Transverse colon (tissue), 4 donors: Measurements from ENCODE around the gene SP1. TPM values are rescaled to one million over a fixed set of nuclear protein-coding genes. Genes with fewer than 3 reads are reported as not detected.
A peak's percentile ranks its signal among the peaks of the same experiment; 100 is the strongest.
"Not testable (repeated sequence)": the region's sequence is repeated elsewhere in the genome, so short reads cannot be mapped to it uniquely, and the experiment has no call there.

Source experiments
- DNase-seq: peaks from one replicate; pipeline ENCODE4 v3.0.0-alpha.2; 2019
- H3K27ac ChIP-seq, 4 donors: fragments of 200-600 bp; sonication (generic); 2 replicates each; pipeline ENCODE4 v1.5.1; 2016 to 2018; ENCODE audit warnings: inconsistent platforms in 4 of 4
- H3K27me3 ChIP-seq: fragments of 200-600 bp; sonication (generic); 2 replicates; pipeline ENCODE4 v1.5.1; 2017; ENCODE audit warnings: inconsistent platforms
- H3K36me3 ChIP-seq, 4 donors: fragments of 200-600 bp; sonication (generic); 2 replicates each; pipeline ENCODE4 v1.5.1; 2017 to 2019; ENCODE audit warnings: inconsistent platforms in 4 of 4
- H3K4me1 ChIP-seq, 4 donors: fragments of 200-600 bp; sonication (generic); 2 replicates each; pipeline ENCODE4 v1.5.1; 2017 to 2020; ENCODE audit warnings: inconsistent platforms in 4 of 4
- H3K4me3 ChIP-seq, 4 donors: fragments of 200-600 bp; sonication (generic); 1 replicate in 1 of 4; 2 replicates in 3 of 4; pipeline versions ENCODE4 v1.5.1 to v1.6.1; 2017 to 2019; ENCODE audit warnings: inconsistent platforms in 4 of 4
- H3K9me3 ChIP-seq, 2 donors: fragments of 200-600 bp; sonication (generic); 2 replicates each; pipeline ENCODE4 v1.5.1; 2017 to 2019; ENCODE audit warnings: inconsistent platforms in 2 of 2
- CTCF ChIP-seq, 5 experiments: fragments of 200-600 bp in 3 of 5; fragments of 450-650 bp in 2 of 5; sonication (generic) in 3 of 5; IDR thresholded peaks; 1 replicate in 2 of 5; 2 replicates in 3 of 5; pipeline ENCODE4 v1.5.1; 2016 to 2017; ENCODE audit warnings: antibody characterized with exemption in 5 of 5, inconsistent platforms in 3 of 5, mild to moderate bottlenecking in 2 of 5, moderate library complexity in 1 of 5
- EP300 ChIP-seq: sonication (generic); formaldehyde crosslinking; IDR thresholded peaks from one replicate; pipeline ENCODE4 v1.6.1; 2017; ENCODE audit warnings: antibody characterized with exemption, low read depth
- POLR2A ChIP-seq: fragments of 450-650 bp; IDR thresholded peaks from one replicate; pipeline ENCODE4 v1.6.1; 2016; ENCODE audit warnings: antibody characterized with exemption, mild to moderate bottlenecking, moderate library complexity
- POLR2AphosphoS5 ChIP-seq, 3 donors: sonication (generic); formaldehyde crosslinking; IDR thresholded peaks; one replicate each; pipeline ENCODE4 v1.6.1; 2016; ENCODE audit warnings: antibody characterized with exemption in 3 of 3
- WGBS, 2 donors: methylation state at CpG; one replicate each; pipeline ENCODE4 v1.1.5; 2018; ENCODE audit warnings: low coverage in 1 of 2; 5-methylcytosine and 5-hydroxymethylcytosine counted together
- in situ Hi-C, 4 donors: fragments of 200-750 bp; cut with MboI; loops; one replicate each; pipeline versions ENCODE4 v1.15.0 to v1.15.1; 2017; ENCODE audit warnings: low sequenced_read_pairs in 3 of 4, low pct_ligation_motif_present in 1 of 4, low pct_unique_long_range_greater_than_20kb in 1 of 4
- intact Hi-C: fragments of 100-400 bp; cut with DNase I; formaldehyde crosslinking; loops from one replicate; pipeline ENCODE4 v1.15.1; 2023; ENCODE audit warnings: low total_unique reads
- total RNA-seq, 4 donors: library from RNA; depleted of rRNA; stranded (reverse); fragments of >200 nt; gene quantifications; one replicate each; pipeline ENCODE4 v1.1.0, GENCODE V29; 2016

Gene SP1
- total RNA-seq, 4 donors from 2014 or later, result 32.6 to 80.1 (median 67.1) TPM

GRCh38 chr12:53430116-53430515, 50.1 kb downstream of the SP1 start:
- TF ChIP-seq EP300 (no peak), CTCF (IDR thresholded peaks at IDR 0.05) (no peak), POLR2AphosphoS5 (IDR thresholded peaks at IDR 0.05) (no peak), POLR2A (no peak)
- Histone ChIP-seq H3K4me1 (no peaks in the 10 kb centered on the region), H3K4me3 (no peak overlapping the region), H3K27me3 (no peaks in the 10 kb centered on the region), H3K9me3 (no peaks in the 10 kb centered on the region), H3K27ac (no peak overlapping the region), H3K36me3 (no peaks in the 10 kb centered on the region)
- in situ Hi-C loops (no loop called here), intact Hi-C loops (no loop called here)
- DNase-seq, result no peak
- WGBS, 2 donors, result 73 to 92% methylated on average over 3 to 5 of the region's 5 CpGs

GRCh38 chr12:53431187-53431586, 51.2 kb downstream of the SP1 start:
- H3K36me3 ChIP-seq, result no peaks in the 10 kb centered on the region
- DNase-seq, result no peak
- 75 to 78% methylated on average over 2 to 7 of the region's 7 CpGs for WGBS, 2 donors
- in situ Hi-C loops, result no loop called here
- no peaks in the 10 kb centered on the region for H3K9me3 ChIP-seq
- no peak overlapping the region for H3K27ac ChIP-seq
- no peak for TF ChIP-seq POLR2A
- TF ChIP-seq EP300, result no peak
- no peak for TF ChIP-seq CTCF (IDR thresholded peaks at IDR 0.05)
- TF ChIP-seq POLR2AphosphoS5 (IDR thresholded peaks at IDR 0.05), result no peak
- H3K27me3 ChIP-seq, result no peaks in the 10 kb centered on the region
- no peak overlapping the region for H3K4me3 ChIP-seq
- no peaks in the 10 kb centered on the region for H3K4me1 ChIP-seq
- intact Hi-C loops, result no loop called here

- H3K4me1 ChIP-seq, H3K36me3 ChIP-seq, intact Hi-C loops, H3K4me3 ChIP-seq, DNase-seq, H3K9me3 ChIP-seq, H3K27ac ChIP-seq, H3K27me3 ChIP-seq, in situ Hi-C loops: not testable (repeated sequence)
- 94 to 96% methylated on average over 6 to 9 of the region's 9 CpGs for WGBS, 2 donors
These were observed 55.4 kb downstream of the SP1 start for GRCh38 chr12:53435326-53435725.

DNA sequence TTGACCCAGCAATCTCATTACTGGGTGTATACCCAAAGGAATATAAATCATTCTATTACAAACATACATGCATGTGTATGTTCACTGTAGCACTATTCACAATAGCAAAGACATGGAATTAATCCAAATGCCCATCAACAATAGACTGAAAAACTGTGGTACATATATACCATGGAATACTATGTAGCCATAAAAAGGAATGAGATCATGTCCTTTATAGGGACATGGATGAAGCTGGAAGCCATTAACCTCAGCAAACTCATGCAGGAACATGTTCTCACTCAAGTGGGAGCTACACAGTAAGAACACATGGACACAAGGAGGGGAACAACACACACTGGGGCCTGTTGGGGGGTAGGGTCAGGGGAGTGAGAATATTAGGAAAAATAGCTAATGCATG, 59.6 kb downstream of the SP1 start:
- intact Hi-C loops, H3K9me3 ChIP-seq, H3K27me3 ChIP-seq, DNase-seq, H3K4me3 ChIP-seq, H3K36me3 ChIP-seq, in situ Hi-C loops, H3K27ac ChIP-seq: not testable (repeated sequence)
- peaks cover 11 to 33% (median 25%) of the 10 kb centered on the region in 4 donors for H3K4me1 ChIP-seq

- in situ Hi-C loops, result no loop called here
- WGBS, 2 donors, result 2 to 3% methylated on average over 15 to 30 of the region's 31 CpGs
These were observed 61.3 kb downstream of the SP1 start, which contains the start of gene PRR13 for GRCh38 chr12:53441040-53441833. Gene PRR13, plus strand, starts transcription at chr12:53441734. Its CDS starts 981 bp downstream, at chr12:53442715.

More at GRCh38 chr12:53441040-53441833, 61.3 kb downstream of the SP1 start, which contains the start of gene PRR13:
- H3K36me3 ChIP-seq, result peaks cover 0 to 6% (median 2%) of the 10 kb centered on the region in 4 donors
- no peaks in the 10 kb centered on the region for H3K27me3 ChIP-seq
- H3K9me3 ChIP-seq, result no peaks in the 10 kb centered on the region
- H3K27ac ChIP-seq, result peak within 1 kb of the TSS; percentile 91 to 97 (median 95)
- peak; percentile 99 for DNase-seq
- H3K4me1 ChIP-seq, result peaks cover 15 to 48% (median 27%) of the 10 kb centered on the region in 4 donors
- peak within 1 kb of the TSS; percentile 53 to 93 (median 74) for H3K4me3 ChIP-seq
- no peak for TF ChIP-seq CTCF (IDR thresholded peaks at IDR 0.05)
- TF ChIP-seq POLR2A, result peak; percentile 100
- TF ChIP-seq EP300, result no peak
- peak; percentile 99 for TF ChIP-seq POLR2AphosphoS5 (IDR thresholded peaks at IDR 0.05)
- intact Hi-C loops, result no loop called here
